GM12878 (cell line): ENCODE data around the gene SDF4. TPM values are rescaled to one million over a fixed set of nuclear protein-coding genes. Genes with fewer than 3 reads are reported as not detected.

Source experiments
- ATAC-seq: fragments of 200-7000 bp; cut with Tn5 transposase; 3 replicates; pipeline ENCODE4 v1.9.1; 2020; ENCODE audit warnings: mild to moderate bottlenecking, moderate library complexity
- BruUV-seq: library from RNA; stranded (reverse); fragments of 400-500 nt; replicated peaks from 2 replicates; lab custom pipeline; 2021; lab: Mats Ljungman, UMichigan
- CTCF ChIA-PET: fragments of 300-600 bp; sonication (Branson Sonifier 250); formaldehyde crosslinking; extraction: SDS; loops from one replicate; lab custom pipeline; 2021; ENCODE audit warnings: inconsistent platforms; lab: Yijun Ruan, JAX
- POLR2A ChIA-PET: fragments of 350-600 bp; formaldehyde crosslinking; extraction: SDS; loops from one replicate; lab custom pipeline; 2021; ENCODE audit warnings: inconsistent platforms; lab: Charles Lee
- RAD21 ChIA-PET: fragments of 300-600 bp; sonication (Branson Sonifier 250); formaldehyde crosslinking; loops from one replicate; lab custom pipeline; 2023; ENCODE audit warnings: antibody characterized with exemption; ENCODE audit not compliant: unreplicated experiment; lab: Charles Lee
- SMC1A ChIA-PET: fragments of 300-600 bp; sonication (Branson Sonifier 250); formaldehyde crosslinking; loops from one replicate; lab custom pipeline; 2023; ENCODE audit not compliant: unreplicated experiment, uncharacterized antibody; lab: Charles Lee
- DNase-seq: peaks from one replicate; pipeline ENCODE4 v3.0.0-alpha.2; 2011; ENCODE audit warnings: low read depth, low spot score
- FAIRE-seq: peaks from 3 replicates; lab custom pipeline; 2011; peaks lifted over from hg19 to GRCh38; lab: Jason Lieb, UNC
- H2AFZ ChIP-seq: 2 replicates; pipeline ENCODE4 v1.6.0; 2011; ENCODE audit warnings: low read depth, low read length, control low read depth; ENCODE audit not compliant: control insufficient read depth
- H3K27ac ChIP-seq: 2 replicates; pipeline ENCODE4 v1.5.1; 2011; ENCODE audit warnings: control low read depth; ENCODE audit not compliant: control insufficient read depth, insufficient read depth
- H3K27me3 ChIP-seq, 2 experiments: replicated peaks in 1 of 2; 2 replicates each; pipeline versions ENCODE4 v1.6.0 to v1.6.1; 2011; ENCODE audit warnings: low read length in 1 of 2; ENCODE audit not compliant: control insufficient read depth in 2 of 2, insufficient read depth in 2 of 2
- H3K36me3 ChIP-seq, 2 experiments: 2 replicates each; pipeline ENCODE4 v1.5.1; 2011; ENCODE audit warnings: low read length in 1 of 2; ENCODE audit not compliant: control insufficient read depth in 2 of 2, insufficient read depth in 2 of 2
- H3K4me1 ChIP-seq: 2 replicates; pipeline ENCODE4 v1.6.1; 2011; ENCODE audit warnings: mild to moderate bottlenecking, low read length, moderate library complexity, mixed read lengths; ENCODE audit not compliant: control insufficient read depth, insufficient read depth
- H3K4me2 ChIP-seq: 2 replicates; pipeline ENCODE4 v1.6.0; 2011; ENCODE audit warnings: control low read depth; ENCODE audit not compliant: control insufficient read depth, insufficient read depth
- H3K4me3 ChIP-seq: fragments of 200-600 bp; sonication (generic); 2 replicates; pipeline ENCODE4 v1.5.1; 2016
- H3K79me2 ChIP-seq: 2 replicates; pipeline ENCODE4 v1.6.0; 2011; ENCODE audit warnings: low read length; ENCODE audit not compliant: control insufficient read depth, insufficient read depth
- H3K9ac ChIP-seq: 2 replicates; pipeline ENCODE4 v1.8.0; 2011; ENCODE audit warnings: low read length, control low read depth, mixed read lengths; ENCODE audit not compliant: control insufficient read depth, insufficient read depth
- H3K9me3 ChIP-seq: replicated peaks from 3 replicates; pipeline ENCODE4 v1.5.1; 2011; ENCODE audit warnings: mild to moderate bottlenecking, low read length; ENCODE audit not compliant: control insufficient read depth, insufficient read depth
- H4K20me1 ChIP-seq: 2 replicates; pipeline ENCODE4 v1.6.0; 2011; ENCODE audit not compliant: control insufficient read depth, insufficient read depth
- GABPA ChIP-seq: IDR thresholded peaks from 2 replicates; pipeline ENCODE4 v1.6.1; 2014; ENCODE audit warnings: antibody characterized with exemption, low read depth, mild to moderate bottlenecking, inconsistent platforms
- GATAD2B ChIP-seq: fragments of 450-650 bp; conservative IDR thresholded peaks from 2 replicates; pipeline ENCODE4 v1.6.1; 2017; ENCODE audit warnings: low read depth, mild to moderate bottlenecking, moderate library complexity
- HCFC1 ChIP-seq: fragments of 150-350 bp; IDR thresholded peaks from 2 replicates; pipeline ENCODE4 v1.6.1; 2014; ENCODE audit warnings: low read length
- IKZF2 ChIP-seq, 2 experiments: fragments of 450-650 bp; IDR thresholded peaks; 2 replicates each; pipeline ENCODE4 v1.6.1; 2017; ENCODE audit warnings: mild to moderate bottlenecking in 2 of 2, moderate library complexity in 2 of 2
- PAX5 ChIP-seq: IDR thresholded peaks from 2 replicates; pipeline ENCODE4 v1.6.1; 2011; ENCODE audit warnings: low read depth, low read length, borderline replicate concordance
- PKNOX1 ChIP-seq: fragments of 450-650 bp; IDR thresholded peaks from 2 replicates; pipeline ENCODE4 v1.6.1; 2016; ENCODE audit warnings: mild to moderate bottlenecking
- RAD51 ChIP-seq: fragments of 450-650 bp; IDR thresholded peaks from 2 replicates; pipeline ENCODE4 v1.6.1; 2016; ENCODE audit warnings: moderate library complexity, mild to moderate bottlenecking, inconsistent platforms
- RB1 ChIP-seq: fragments of 450-650 bp; formaldehyde crosslinking; IDR thresholded peaks from 2 replicates; pipeline ENCODE4 v1.6.1; 2017; ENCODE audit warnings: mild to moderate bottlenecking, borderline replicate concordance
- RELB ChIP-seq: fragments of 450-650 bp; IDR thresholded peaks from 2 replicates; pipeline ENCODE4 v1.6.1; 2017; ENCODE audit warnings: low read depth, mild to moderate bottlenecking, moderate library complexity
- SMC3 ChIP-seq: IDR thresholded peaks from 2 replicates; pipeline ENCODE4 v1.6.1; 2011; ENCODE audit warnings: low read length, improper control_type of control experiment, borderline replicate concordance
- SPI1 ChIP-seq: IDR thresholded peaks from 2 replicates; pipeline ENCODE4 v1.6.1; 2011; ENCODE audit warnings: low read depth, mild to moderate bottlenecking, low read length, moderate library complexity, borderline replicate concordance; ENCODE audit not compliant: insufficient read depth
- SREBF1 ChIP-seq: IDR thresholded peaks from 2 replicates; pipeline ENCODE4 v1.6.1; 2012; ENCODE audit warnings: mild to moderate bottlenecking, low read length
- TARDBP ChIP-seq: IDR thresholded peaks from 2 replicates; pipeline ENCODE4 v1.6.1; 2016; ENCODE audit warnings: borderline replicate concordance
- TCF7 ChIP-seq: IDR thresholded peaks from 2 replicates; pipeline ENCODE4 v1.6.1; 2014; ENCODE audit warnings: antibody characterized with exemption, borderline replicate concordance
- ZNF207 ChIP-seq: fragments of 450-650 bp; IDR thresholded peaks from 2 replicates; pipeline ENCODE4 v1.6.1; 2014; ENCODE audit warnings: antibody characterized with exemption, mild to moderate bottlenecking, borderline replicate concordance
- whole genome bisulfite sequencing: methylation state at CpG from one replicate; pipeline ENCODE4 v1.1.6; 2016; ENCODE audit warnings: low lambda C conversion rate; ENCODE audit not compliant: insufficient replicate concordance, insufficient coverage; ENCODE audit errors: missing lambda C conversion rate; 5-methylcytosine and 5-hydroxymethylcytosine counted together
- in situ Hi-C: fragments of 300-500 bp; cut with MboI; formaldehyde crosslinking; loops from 9 replicates; pipeline ENCODE4 v1.14.3; 2018; ENCODE audit warnings: mixed read lengths
- intact Hi-C: fragments of 100-400 bp; cut with micrococcal nuclease; formaldehyde crosslinking; loops from one replicate; pipeline ENCODE4 v1.14.2; 2022; ENCODE audit not compliant: unreplicated experiment
- polyA plus RNA-seq, 11 experiments: library from polyadenylated mRNA; depleted of rRNA in 4 of 11; unstranded in 6 of 11; stranded (reverse) in 5 of 11; fragments of >200 nt; fragmentation: Nextera tagmentation in 4 of 11; fragmentation: Illumina TruSeq in 1 of 11; extraction: Ambion mirVana in 4 of 11; extraction: Trizol in 1 of 11; gene quantifications; 1 replicate in 1 of 11; 2 replicates in 10 of 11; pipeline versions ENCODE4 v1.2.1 to v1.2.3, GENCODE V29; 2011 to 2016; ENCODE audit warnings: inconsistent platforms in 2 of 11, missing spikeins in 2 of 11, low read depth in 1 of 11
- total RNA-seq, 4 experiments: library from RNA; depleted of rRNA in 3 of 4; stranded (reverse); fragments of >200 nt in 3 of 4; fragmentation: Illumina TruSeq in 1 of 4; extraction: Trizol in 1 of 4; gene quantifications; 2 replicates each; pipeline versions ENCODE4 v1.2.1 to v1.2.3, GENCODE V29; 2013 to 2021
- TF ChIP-seq, protein P1 (sequence below): IDR thresholded peaks from 2 replicates; pipeline ENCODE4 v1.6.1; 2011; ENCODE audit warnings: low read depth, low read length, improper control_type of control experiment, borderline replicate concordance
- TF ChIP-seq, protein P2 (sequence below): fragments of 450-650 bp; IDR thresholded peaks from 2 replicates; pipeline ENCODE4 v1.6.1; 2017; ENCODE audit warnings: mild to moderate bottlenecking, low read depth, inconsistent platforms; ENCODE audit not compliant: poor library complexity, severe bottlenecking

SDF4 gene
- total and polyA plus RNA-seq, 10 of the 15 experiments (the other 5 are each of a cell fraction or from before 2014, with no cell fraction given): 0.44 to 97.2 (median 40.2) TPM

GRCh38 chr1:1245817-1246576 lies 14.2 kb upstream of the SDF4 start:
- ChIA-PET POLR2A (no interaction called here), CTCF (no interaction called here), SMC1A (no interaction called here), RAD21 (no interaction called here)
- no TSS peak for BruUV-seq
- Histone ChIP-seq H3K9me3 (no peaks in the 10 kb centered on the region), H3K4me1 (peaks cover 7% of the 10 kb centered on the region), H3K27ac (no peak overlapping the region), H3K4me2 (no peak overlapping the region), H2AFZ (no peak overlapping the region), H3K27me3 (peaks cover 1 to 5% of the 10 kb centered on the region in 2 experiments; a peak in 3 of 4 replicates), H3K9ac (no peak overlapping the region), H3K79me2 (no peaks in the 10 kb centered on the region), H4K20me1 (no peaks in the 10 kb centered on the region), H3K36me3 (no peaks in the 10 kb centered on the region), H3K4me3 (no peak overlapping the region)
- WGBS: 26% methylated on average over 23 of the region's 45 CpGs
- ATAC-seq (no peak), FAIRE-seq (no peak), DNase-seq (no peak)
- intact Hi-C loops (no loop called here), in situ Hi-C loops (no loop called here)
- no peak for TF ChIP-seq RB1
- TF ChIP-seq, protein P1, sequence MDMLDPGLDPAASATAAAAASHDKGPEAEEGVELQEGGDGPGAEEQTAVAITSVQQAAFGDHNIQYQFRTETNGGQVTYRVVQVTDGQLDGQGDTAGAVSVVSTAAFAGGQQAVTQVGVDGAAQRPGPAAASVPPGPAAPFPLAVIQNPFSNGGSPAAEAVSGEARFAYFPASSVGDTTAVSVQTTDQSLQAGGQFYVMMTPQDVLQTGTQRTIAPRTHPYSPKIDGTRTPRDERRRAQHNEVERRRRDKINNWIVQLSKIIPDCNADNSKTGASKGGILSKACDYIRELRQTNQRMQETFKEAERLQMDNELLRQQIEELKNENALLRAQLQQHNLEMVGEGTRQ: no peak
- TF ChIP-seq SPI1: no peak
- TF ChIP-seq TCF7: no peak
- TF ChIP-seq ZNF207: no peak
- no peak for TF ChIP-seq PKNOX1
- no peak for TF ChIP-seq GABPA
- TF ChIP-seq HCFC1: no peak
- no peak for TF ChIP-seq TARDBP
- no peak for TF ChIP-seq IKZF2 (IDR thresholded peaks at IDR 0.05)
- TF ChIP-seq SREBF1: no peak
- TF ChIP-seq RAD51: no peak
- TF ChIP-seq RELB: no peak
- TF ChIP-seq SMC3: no peak
- TF ChIP-seq PAX5: no peak
- no peak for TF ChIP-seq GATAD2B
- TF ChIP-seq, protein P2, sequence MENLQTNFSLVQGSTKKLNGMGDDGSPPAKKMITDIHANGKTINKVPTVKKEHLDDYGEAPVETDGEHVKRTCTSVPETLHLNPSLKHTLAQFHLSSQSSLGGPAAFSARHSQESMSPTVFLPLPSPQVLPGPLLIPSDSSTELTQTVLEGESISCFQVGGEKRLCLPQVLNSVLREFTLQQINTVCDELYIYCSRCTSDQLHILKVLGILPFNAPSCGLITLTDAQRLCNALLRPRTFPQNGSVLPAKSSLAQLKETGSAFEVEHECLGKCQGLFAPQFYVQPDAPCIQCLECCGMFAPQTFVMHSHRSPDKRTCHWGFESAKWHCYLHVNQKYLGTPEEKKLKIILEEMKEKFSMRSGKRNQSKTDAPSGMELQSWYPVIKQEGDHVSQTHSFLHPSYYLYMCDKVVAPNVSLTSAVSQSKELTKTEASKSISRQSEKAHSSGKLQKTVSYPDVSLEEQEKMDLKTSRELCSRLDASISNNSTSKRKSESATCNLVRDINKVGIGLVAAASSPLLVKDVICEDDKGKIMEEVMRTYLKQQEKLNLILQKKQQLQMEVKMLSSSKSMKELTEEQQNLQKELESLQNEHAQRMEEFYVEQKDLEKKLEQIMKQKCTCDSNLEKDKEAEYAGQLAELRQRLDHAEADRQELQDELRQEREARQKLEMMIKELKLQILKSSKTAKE: no peak
